Thyroid gland (tissue), 4 donors: ENCODE measurements around the gene DCST1.

Experiments
- CTCF ChIP-seq, 6 experiments: fragments of 200-600 bp in 3 of 6; fragments of 450-650 bp in 3 of 6; sonication (generic) in 3 of 6; IDR thresholded peaks; one replicate each; pipeline ENCODE4 v1.5.1; 2016 to 2019; ENCODE audit warnings: antibody characterized with exemption in 6 of 6, mild to moderate bottlenecking in 2 of 6, inconsistent platforms in 1 of 6, moderate library complexity in 1 of 6
- POLR2A ChIP-seq, 2 donors: fragments of 450-650 bp; IDR thresholded peaks; one replicate each; pipeline ENCODE4 v1.6.1; 2017; ENCODE audit warnings: antibody characterized with exemption in 2 of 2, mild to moderate bottlenecking in 2 of 2, moderate library complexity in 1 of 2

- TF ChIP-seq CTCF (IDR thresholded peaks at IDR 0.05) (no peak), POLR2A (IDR thresholded peaks at IDR 0.05) (no peak)
These were observed 49.5 kb downstream of the DCST1 start for GRCh38 chr1:155083052-155083541.
